Activated CD4-positive, alpha-beta memory T cell treated with anti-CD3 and anti-CD28 coated beads, Interleukin-2, amount 10 ng/mL, durations not matched to agents 7 days and 5 days (primary cell): ENCODE results near the gene MMRN1. TPM values are rescaled to one million over a fixed set of nuclear protein-coding genes. Genes with fewer than 3 reads are reported as not detected.

Experiments
- CTCF ChIA-PET: fragments of 350-600 bp; sonication (Branson Sonifier 250); formaldehyde crosslinking; loops from one replicate; lab custom pipeline; 2021; ENCODE audit warnings: antibody characterized with exemption, inconsistent platforms; lab: Charles Lee
- POLR2A ChIA-PET: fragments of 350-600 bp; sonication (Branson Sonifier 250); formaldehyde crosslinking; loops from one replicate; lab custom pipeline; 2021; ENCODE audit warnings: antibody characterized with exemption; lab: Charles Lee
- DNase-seq: peaks from one replicate; pipeline ENCODE4 v3.0.0-alpha.2; 2020
- H3K27ac Mint-ChIP-seq: one replicate; pipeline ENCODE4 v1.8.0; 2021; ENCODE audit warnings: mild to moderate bottlenecking, mixed read lengths
- H3K27me3 Mint-ChIP-seq: one replicate; pipeline ENCODE4 v1.8.0; 2021; ENCODE audit warnings: mixed read lengths
- H3K36me3 Mint-ChIP-seq: one replicate; pipeline ENCODE4 v1.8.0; 2021; ENCODE audit warnings: low read depth, mixed read lengths
- H3K4me1 Mint-ChIP-seq: one replicate; pipeline ENCODE4 v1.8.0; 2021; ENCODE audit warnings: mixed read lengths
- H3K4me3 Mint-ChIP-seq: one replicate; pipeline ENCODE4 v1.8.0; 2021; ENCODE audit warnings: mild to moderate bottlenecking, mixed read lengths
- H3K9me3 Mint-ChIP-seq: one replicate; pipeline ENCODE4 v1.8.0; 2021; ENCODE audit warnings: mixed read lengths
- total RNA-seq, 2 experiments: library from RNA; stranded (reverse); gene quantifications; one replicate each; pipeline ENCODE4 v1.2.3, GENCODE V29; 2021

Gene MMRN1
- total RNA-seq, 2 experiments from 2014 or later, result 0.90 to 1.2 TPM

DNA sequence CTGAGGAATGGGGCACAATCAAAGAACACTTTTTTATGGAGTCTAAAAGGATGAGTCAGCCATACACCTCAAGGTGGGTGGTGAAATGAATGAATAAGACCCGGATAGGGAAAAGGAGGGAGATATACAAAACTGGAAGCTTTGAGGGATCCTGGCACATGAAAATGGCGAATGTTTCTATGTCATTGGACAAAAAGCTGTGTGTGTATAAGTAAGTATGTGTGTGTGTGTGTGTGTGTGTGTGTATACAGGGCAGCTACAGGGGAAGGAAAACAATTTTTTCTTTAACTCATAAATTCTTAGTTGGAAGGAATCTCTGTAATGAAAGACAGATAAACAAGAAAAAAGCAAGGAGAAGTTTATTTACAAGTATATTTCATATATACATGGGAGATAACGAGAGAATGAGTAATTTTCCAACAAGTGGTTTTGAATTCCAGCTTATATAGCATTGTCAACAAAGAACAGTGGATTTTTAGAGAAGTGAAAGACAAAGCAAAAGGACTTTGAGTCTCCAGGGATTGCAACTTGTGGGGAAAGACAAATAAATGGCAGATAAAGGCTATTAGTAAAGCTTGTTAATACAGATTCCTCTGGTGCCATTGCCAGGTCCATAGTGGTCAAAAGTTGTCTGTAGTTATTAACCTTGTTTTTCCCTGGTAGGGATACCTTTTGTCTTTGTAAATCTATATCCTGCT, 99.7 kb downstream of the MMRN1 start:
- no peak overlapping the region for H3K27ac Mint-ChIP-seq
- ChIA-PET POLR2A (no interaction called here), CTCF (no interaction called here)
- no peak overlapping the region for H3K4me3 Mint-ChIP-seq
- H3K36me3 Mint-ChIP-seq, result no peaks in the 10 kb centered on the region
- H3K9me3 Mint-ChIP-seq, result no peaks in the 10 kb centered on the region
- H3K27me3 Mint-ChIP-seq, result peaks cover 14% of the 10 kb centered on the region
- no peak for DNase-seq
- no peaks in the 10 kb centered on the region for H3K4me1 Mint-ChIP-seq

DNA sequence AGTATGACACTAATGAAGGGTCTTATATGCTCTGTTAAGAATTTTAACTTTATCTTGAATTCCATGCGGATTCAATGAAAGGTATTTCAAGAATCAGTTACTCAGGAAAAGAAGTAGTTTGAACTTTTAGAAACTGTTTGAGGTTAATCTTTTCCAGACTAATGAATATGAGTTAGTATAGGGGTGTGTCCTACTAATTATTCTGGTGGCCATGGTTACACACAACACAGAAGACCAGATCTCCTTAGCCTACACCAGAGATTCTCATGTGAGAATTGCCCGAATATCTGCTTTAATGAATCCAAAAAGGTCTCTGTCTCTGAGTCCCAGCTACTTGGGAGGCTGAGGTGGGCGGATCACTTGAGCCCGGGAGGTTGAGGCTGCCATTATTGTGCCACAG, 100.4 kb downstream of the MMRN1 start:
- H3K9me3 Mint-ChIP-seq, result no peaks in the 10 kb centered on the region
- H3K4me1 Mint-ChIP-seq, result no peaks in the 10 kb centered on the region
- no peak overlapping the region for H3K4me3 Mint-ChIP-seq
- DNase-seq, result no peak
- ChIA-PET CTCF (no interaction called here), POLR2A (no interaction called here)
- no peaks in the 10 kb centered on the region for H3K36me3 Mint-ChIP-seq
- peaks cover 14% of the 10 kb centered on the region for H3K27me3 Mint-ChIP-seq
- no peak overlapping the region for H3K27ac Mint-ChIP-seq

DNA sequence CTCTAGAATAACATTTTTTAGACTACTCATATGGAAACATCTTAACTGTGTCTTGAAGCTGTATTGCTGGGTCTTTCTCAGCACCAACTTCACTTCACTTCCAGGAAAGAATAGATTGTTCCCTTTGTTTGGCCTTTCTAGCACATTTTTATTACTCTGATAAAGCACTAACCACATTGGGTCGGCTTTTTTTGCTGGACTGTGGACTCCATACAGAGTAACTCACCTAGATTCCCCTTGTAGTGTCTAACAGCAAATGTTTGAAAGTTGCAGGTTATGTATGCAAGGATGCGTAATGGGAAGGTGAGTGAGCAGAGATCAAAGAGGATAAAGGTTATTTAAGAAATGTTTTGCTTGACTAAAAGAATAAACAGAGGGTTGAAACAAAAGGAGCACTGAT, 101.2 kb downstream of the MMRN1 start:
- H3K27me3 Mint-ChIP-seq, result peaks cover 14% of the 10 kb centered on the region
- DNase-seq, result no peak
- no peak overlapping the region for H3K27ac Mint-ChIP-seq
- CTCF ChIA-PET, result no interaction called here
- H3K9me3 Mint-ChIP-seq, result no peaks in the 10 kb centered on the region
- POLR2A ChIA-PET, result no interaction called here
- no peaks in the 10 kb centered on the region for H3K4me1 Mint-ChIP-seq
- H3K36me3 Mint-ChIP-seq, result no peaks in the 10 kb centered on the region
- H3K4me3 Mint-ChIP-seq, result no peak overlapping the region

DNA sequence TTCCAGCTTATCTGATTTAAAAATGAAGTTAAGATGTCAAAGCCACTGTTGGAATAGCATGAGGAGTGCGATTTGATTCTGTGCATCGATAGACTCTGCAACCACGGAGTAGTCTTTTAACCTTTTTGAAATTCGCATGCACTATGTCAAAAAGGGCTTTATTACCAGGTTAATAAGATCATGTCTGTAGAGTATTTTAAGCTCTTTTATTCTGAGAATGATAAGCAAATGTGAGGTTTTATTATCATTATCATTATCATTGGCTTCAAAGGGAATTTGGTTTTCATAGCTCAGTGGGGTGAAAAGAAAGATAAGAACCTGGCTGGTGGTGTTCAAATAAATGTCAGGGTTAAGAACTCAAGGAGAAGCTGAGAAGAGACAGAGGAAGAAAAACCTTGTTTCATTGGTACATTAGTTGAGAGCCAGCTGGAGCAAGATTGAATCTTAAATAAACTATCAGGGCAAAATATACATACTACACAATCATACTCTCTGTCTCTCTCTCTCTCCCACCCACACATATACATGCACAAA, 102.6 kb downstream of the MMRN1 start:
- H3K4me1 Mint-ChIP-seq, result no peaks in the 10 kb centered on the region
- POLR2A ChIA-PET, result no interaction called here

DNA sequence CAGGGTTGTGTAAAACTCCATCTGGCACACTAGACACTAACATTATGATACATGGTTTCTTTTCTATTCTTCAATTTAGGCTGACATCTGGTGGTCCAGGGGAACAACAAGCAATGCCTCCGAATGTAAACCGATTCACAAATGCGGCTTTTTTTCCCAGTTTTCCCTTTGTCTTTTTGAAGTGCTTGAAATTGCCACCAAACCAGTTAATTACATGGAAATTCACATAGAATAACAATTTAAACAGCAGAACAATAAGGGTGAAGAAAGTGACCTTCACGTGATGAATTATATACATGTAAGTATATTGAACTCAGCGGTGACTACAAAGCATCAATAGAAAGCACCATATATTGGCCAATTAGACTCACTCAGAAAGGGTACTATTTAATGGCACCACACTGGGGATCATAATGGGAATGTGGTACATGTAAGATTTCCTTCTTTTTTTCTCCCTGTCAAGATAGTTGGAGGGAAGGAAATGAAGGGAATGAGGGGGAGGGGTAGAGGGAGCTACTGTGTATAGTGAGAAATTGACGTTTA, 103.9 kb downstream of the MMRN1 start:
- Mint-ChIP-seq H3K4me3 (no peak overlapping the region), H3K27me3 (peaks cover 11% of the 10 kb centered on the region), H3K36me3 (no peaks in the 10 kb centered on the region), H3K4me1 (no peaks in the 10 kb centered on the region), H3K9me3 (no peaks in the 10 kb centered on the region), H3K27ac (no peak overlapping the region)
- DNase-seq, result no peak
- ChIA-PET CTCF (no interaction called here), POLR2A (no interaction called here)

More for the DNA sequence above, 102.6 kb downstream of the MMRN1 start:
- no peaks in the 10 kb centered on the region for H3K9me3 Mint-ChIP-seq
- H3K36me3 Mint-ChIP-seq, result no peaks in the 10 kb centered on the region
- no peak overlapping the region for H3K4me3 Mint-ChIP-seq
- H3K27ac Mint-ChIP-seq, result no peak overlapping the region
- CTCF ChIA-PET, result no interaction called here
- H3K27me3 Mint-ChIP-seq, result peaks cover 12% of the 10 kb centered on the region
- DNase-seq, result no peak

DNA sequence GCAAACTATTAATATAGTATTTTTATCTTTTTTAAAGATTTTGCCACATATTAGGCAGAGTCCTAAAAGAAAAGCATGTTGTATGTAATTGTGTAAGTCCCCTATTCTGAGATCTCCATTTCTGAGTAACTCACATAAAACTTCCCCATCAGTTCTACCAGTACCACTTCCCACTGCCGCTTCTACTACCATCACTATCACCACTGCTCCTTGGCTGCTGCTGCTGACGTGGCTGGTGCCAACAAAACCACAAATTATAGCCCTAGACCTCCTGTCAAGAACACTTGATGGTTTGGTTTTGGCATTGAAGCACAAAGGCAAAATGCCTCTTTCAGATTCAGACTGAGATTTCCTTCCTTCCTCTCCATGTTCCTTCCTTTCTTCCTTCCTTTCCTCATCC, 106.4 kb downstream of the MMRN1 start:
- ChIA-PET POLR2A (no interaction called here), CTCF (interaction anchor here (0.7 kb wide), 1 partner anchor 14 kb away, joined by 5 read pairs; no protein-coding TSS in a partner anchor)
- DNase-seq, result no peak
- no peaks in the 10 kb centered on the region for H3K4me1 Mint-ChIP-seq
- no peak overlapping the region for H3K4me3 Mint-ChIP-seq
- H3K36me3 Mint-ChIP-seq, result no peaks in the 10 kb centered on the region
- H3K9me3 Mint-ChIP-seq, result no peaks in the 10 kb centered on the region
- no peak overlapping the region for H3K27ac Mint-ChIP-seq
- H3K27me3 Mint-ChIP-seq, result peaks cover 6% of the 10 kb centered on the region

DNA sequence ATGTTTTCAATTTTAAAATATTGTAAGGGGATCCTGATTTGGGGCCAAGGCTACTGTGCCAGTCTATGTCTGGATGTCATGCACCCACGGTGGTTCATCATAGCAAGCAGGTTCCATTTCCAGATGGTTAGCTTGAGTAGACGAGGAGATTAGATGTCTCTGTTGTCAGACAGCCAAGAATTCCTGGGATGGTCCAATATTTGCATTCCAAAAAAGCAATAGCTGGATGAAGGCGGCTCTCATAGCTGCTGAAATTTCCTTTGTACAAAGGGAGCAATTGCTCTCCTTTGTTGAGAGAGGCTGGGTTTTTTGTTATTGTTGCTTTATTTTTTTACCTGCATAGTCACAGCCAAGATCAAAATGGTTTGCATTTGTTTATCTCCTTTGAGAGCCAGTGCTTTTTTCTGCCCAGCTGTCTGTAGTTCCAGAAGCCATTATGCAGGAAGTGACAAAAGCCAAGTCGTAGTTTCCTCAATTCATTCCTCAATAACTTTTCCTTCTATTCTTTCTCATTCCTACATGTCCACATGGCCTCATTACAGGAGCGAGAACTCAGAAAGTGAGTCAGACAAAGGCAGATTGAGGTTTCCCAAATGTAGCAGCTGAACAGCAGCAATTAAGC, 107.9 kb downstream of the MMRN1 start:
- Mint-ChIP-seq H3K27ac (no peak overlapping the region), H3K9me3 (no peaks in the 10 kb centered on the region), H3K36me3 (no peaks in the 10 kb centered on the region), H3K4me3 (no peak overlapping the region), H3K27me3 (peaks cover 3% of the 10 kb centered on the region), H3K4me1 (no peaks in the 10 kb centered on the region)
- ChIA-PET POLR2A (no interaction called here), CTCF (no interaction called here)
- DNase-seq, result no peak

Other genes starting within 250 kb of the MMRN1 start
- 10 to 100 TPM; 11.6 to 12.2 TPM for gene SNCA, start 57.7 kb upstream of the MMRN1 start, total RNA-seq
- gene CCSER1, start 232.5 kb downstream of the MMRN1 start, total RNA-seq, result under 1 TPM; 0.50 to 0.73 TPM